ENCODE results near the gene OBSCN.
"Not testable (repeated sequence)": the region's sequence is repeated elsewhere in the genome, so short reads cannot be mapped to it uniquely, and the experiment has no call there.

The OBSCN gene

DNA sequence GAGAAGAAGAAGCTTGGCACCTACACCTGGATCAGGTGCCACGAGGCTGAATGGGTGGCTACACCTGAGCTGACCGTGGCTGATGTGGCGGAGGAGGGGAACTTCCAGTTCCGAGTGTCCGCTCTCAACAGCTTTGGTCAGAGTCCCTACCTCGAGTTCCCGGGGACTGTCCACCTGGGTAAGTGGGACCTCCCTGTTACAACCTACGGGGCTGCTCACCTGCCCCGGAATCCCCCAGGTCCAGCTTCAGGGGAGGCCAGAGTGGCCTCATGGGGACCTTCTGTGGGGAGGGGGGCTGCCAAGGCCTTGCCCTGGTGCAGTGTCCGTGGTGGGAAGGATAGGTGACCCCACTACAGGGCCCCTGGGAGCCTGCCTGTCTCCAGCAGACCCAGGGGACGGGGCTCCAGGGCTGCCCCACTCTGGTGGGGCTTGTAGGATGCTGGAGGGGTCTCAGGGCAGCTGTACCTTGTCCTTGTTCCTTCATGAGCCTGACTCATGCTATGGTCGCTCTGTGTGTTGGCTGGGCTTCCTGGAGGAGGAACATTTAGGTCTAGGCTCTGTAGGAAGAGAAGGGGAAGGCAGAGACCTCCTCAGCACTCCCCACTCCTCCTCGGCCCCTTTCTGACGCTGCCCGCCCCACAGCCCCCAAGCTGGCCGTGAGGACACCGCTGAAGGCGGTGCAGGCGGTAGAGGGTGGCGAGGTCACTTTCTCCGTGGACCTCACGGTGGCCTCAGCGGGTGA is 7.2 kb downstream of the OBSCN start:
- no peak for DNase-seq

DNA sequence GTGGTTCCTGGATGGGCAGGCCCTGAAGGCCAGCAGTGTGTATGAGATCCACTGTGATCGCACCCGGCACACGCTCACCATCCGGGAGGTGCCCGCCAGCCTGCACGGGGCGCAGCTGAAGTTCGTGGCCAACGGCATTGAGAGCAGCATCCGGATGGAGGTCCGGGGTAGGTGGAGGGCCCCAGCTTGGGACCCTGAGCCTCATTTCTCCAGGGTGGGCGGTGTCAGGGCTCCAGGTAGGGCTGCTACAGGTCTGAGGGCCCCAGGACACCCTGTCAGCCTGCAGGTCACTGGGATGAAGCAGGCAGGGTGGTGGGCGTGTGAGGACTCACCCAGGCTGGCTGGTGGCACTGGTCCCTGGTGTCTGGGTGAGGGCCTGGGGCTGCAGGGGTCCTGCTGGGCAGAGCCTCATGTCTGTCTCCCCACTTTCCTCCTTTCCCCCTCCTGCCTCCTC is 7.8 kb downstream of the OBSCN start:
- DNase-seq = no peak

DNA sequence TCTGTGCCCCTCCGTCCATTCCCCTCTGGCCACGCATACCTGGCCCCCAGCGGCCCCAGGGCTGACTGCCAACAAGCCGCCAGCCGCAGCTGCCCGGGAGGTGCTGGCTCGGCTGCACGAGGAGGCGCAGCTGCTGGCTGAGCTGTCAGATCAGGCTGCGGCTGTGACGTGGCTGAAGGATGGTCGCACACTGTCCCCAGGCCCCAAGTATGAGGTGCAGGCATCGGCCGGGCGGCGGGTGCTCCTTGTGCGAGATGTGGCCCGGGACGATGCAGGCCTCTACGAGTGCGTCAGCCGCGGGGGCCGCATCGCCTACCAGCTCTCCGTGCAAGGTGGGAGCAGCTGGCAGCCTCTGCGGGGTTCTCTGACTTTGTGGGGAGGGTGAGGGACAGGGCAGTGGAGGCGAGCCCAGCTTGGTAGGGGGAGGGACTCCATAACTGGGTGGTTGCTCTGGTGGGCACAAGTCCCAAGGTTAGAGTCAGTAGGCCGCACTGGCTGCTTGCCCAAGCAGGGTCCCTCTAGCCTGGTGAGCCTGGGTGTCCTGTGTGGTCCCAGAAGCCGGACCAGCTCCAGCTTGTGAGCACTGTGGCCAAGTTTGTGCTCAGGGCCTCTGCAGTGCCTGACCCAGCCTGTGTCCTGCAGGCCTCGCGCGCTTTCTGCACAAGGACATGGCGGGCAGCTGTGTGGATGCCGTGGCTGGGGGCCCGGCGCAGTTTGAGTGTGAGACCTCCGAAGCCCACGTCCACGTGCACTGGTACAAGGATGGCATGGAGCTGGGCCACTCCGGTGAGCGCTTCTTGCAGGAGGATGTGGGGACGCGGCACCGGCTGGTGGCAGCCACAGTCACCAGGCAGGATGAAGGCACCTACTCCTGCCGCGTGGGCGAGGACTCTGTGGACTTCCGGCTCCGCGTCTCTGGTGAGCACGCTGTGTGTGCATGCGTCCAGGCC is 8.8 kb downstream of the OBSCN start:
- no peak for DNase-seq

DNA sequence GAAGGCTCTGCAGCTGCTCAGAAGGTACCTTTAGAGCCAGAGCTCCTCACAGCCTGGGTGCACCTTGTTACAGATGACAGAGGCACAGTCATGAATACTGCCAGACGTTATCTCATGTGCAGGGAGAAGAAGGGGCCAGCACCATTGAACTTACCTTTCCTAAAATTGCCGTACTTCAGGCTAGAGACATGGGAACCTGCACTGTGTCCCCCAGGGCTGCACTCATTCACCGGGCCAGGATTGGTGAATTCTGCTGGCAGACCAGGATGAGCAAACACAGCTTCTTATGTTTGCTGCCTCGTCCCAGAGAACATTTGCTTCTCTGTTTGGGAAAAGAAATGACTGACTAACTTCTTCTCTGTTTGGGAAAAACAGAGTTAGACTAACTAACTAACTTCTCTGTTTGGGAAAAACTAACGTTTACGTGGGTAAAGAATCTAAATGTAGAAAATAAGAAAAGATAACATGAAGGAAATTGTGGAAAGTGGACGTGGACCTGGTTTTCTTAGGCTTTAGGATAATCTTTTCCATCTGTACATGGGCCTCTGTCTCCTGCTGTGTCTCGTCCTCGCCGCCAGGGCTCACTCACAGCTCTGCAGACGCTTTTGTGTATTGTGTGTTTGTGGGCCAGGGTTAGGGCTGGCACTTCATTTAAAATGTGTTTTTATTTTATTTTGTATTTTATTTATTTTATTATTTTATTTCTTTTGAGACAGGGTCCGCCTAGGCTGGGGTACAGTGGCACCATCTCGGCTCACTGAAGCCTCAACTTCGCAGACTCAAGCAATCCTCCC is 9.9 kb downstream of the OBSCN start:
- DNase-seq = no peak

DNA sequence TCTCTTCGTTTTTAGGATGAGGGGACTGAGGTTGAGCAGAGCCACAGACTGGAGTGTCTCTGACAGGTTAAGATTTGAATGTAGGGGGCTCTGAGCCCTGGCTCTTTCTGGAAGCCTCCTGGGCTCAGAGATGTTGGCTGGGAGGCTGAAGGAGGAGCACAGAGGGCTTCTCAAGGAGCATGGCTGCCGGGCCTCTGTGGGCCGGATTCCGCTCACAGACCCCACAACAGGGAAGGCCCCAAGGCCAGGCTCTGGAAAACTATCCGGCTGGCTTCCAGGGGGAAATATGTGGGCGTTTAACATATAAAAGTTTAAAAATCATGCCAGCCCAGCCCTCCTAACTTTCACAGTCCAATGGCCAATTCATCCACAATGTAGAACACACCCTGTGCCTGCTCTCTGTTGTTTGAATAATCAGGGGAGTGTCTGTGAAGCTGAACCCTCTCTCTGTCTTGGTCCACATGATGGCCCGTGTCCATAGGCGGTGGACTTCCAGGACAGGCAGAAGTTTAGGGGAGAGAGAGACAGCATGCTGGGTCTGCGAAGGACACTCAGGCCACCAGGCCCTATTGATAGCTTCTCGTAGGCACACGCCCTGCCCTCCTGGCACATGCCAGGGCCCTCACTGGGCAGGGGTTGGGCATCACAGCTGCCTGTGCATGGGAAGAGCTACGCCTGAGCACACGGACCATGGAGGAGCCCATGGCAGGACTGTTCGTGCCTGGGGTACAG is 10.8 kb downstream of the OBSCN start:
- DNase-seq = no peak

DNA sequence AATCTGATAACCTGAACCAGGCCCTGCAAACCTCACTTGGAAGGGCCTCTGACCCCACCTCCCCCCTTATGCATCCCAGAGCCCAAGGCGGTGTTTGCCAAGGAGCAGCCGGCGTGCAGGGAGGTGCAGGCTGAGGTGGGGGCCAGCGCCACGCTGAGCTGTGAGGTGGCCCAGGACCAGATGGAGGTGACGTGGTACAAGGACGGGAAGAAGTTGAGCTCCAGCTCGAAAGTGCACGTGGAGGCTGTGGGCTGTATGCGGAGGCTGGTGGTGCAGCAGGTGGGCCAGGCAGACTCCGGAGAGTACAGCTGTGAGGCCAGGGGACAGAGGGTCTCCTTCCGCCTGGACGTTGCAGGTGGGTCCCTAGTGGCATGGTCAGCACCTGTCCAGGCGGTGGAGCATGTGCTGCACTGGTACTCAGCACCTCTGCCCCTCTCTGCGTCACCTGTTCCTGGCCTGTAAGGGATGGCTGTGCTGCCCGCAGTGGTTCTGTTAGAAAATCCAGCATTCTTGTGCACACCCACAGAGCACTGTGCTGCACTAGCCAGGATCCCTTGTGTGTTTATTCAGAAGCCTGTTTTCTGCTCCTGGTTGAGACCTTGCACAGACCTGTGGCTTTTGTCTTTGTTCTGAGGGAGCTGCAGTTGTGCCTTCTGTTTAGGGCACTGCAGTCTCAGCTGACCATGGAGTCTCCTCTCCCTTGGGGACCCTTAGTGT is 11.6 kb downstream of the OBSCN start:
- no peak for DNase-seq

DNA sequence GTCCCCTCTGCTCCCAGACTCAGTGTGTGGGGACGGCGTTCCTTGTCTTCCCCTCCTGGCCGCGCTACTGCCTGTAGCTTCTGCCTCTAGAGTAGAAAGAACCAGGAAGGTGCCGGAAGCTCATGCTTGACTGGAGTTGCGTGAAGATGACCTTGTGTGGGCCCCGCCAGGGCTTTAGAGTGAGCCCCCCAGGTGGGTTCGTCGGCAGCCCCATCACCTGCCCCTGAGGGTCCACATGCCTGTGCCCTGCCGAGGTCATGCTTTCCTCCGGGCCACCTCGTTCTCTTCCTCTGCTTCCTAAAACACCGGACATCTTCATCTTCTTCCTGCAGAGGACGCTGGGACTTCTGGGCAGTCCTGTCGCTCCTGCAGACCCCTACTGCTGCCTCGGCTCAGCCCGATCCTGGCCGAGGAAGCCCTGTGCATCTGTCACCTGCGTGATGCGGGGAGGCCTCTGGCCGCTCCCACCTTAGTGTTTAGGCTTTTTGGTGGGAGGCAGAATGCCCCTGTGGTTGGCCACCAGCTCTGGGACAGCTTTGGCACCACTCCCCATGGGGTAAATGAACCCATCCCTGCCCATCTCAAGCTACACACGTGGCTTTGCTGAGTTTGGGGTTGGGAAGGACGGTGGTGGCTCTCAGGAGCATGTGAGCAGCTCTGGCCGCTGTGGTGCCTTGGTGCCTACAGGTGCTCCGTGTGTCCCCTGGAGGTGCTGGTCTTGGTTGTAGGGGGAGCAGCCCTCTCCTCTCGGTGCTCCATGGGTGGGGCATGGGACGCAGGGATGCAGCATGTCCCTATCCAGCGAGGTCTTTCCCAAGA is 12.3 kb downstream of the OBSCN start:
- DNase-seq = no peak

DNA sequence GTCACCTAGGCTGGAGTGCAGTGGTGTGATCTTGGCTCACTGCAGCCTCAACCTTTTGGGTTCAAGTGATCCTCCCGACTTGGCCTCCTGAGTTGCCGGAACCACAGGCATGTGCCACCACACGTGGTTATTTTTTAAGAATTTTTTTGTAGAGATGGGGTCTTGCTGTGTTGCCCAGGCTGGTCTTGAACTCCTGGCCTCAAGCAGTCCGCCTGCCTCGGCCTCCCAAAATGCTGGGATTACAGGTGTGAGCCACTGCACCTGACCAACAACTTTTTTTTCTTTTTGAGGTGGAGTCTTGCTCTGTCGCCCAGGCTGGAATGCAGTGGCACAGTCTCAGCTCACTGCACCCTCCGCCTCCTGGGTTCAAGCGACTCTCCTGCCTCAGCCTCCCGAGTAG is 13.3 kb downstream of the OBSCN start:
- not testable (repeated sequence) for DNase-seq

DNA sequence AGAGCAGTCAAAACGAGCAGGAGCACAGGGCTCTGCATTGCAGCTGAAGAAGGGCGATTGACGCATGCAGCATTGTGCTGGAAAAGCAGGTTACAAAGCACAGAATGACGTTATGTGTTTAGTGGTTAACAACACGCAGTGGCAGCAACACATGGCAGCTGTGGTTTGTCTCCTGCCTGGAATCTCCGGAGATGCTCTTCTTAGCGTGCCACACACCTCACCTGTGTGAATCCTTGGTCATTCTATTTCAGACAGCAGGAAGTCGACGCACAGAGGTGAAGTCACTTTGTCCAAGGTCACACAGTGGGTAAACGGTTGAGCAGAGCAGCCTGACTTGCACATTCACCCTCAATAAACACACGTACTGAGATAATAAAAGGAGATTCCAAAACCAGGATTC is 14.7 kb downstream of the OBSCN start:
- DNase-seq = no peak

DNA sequence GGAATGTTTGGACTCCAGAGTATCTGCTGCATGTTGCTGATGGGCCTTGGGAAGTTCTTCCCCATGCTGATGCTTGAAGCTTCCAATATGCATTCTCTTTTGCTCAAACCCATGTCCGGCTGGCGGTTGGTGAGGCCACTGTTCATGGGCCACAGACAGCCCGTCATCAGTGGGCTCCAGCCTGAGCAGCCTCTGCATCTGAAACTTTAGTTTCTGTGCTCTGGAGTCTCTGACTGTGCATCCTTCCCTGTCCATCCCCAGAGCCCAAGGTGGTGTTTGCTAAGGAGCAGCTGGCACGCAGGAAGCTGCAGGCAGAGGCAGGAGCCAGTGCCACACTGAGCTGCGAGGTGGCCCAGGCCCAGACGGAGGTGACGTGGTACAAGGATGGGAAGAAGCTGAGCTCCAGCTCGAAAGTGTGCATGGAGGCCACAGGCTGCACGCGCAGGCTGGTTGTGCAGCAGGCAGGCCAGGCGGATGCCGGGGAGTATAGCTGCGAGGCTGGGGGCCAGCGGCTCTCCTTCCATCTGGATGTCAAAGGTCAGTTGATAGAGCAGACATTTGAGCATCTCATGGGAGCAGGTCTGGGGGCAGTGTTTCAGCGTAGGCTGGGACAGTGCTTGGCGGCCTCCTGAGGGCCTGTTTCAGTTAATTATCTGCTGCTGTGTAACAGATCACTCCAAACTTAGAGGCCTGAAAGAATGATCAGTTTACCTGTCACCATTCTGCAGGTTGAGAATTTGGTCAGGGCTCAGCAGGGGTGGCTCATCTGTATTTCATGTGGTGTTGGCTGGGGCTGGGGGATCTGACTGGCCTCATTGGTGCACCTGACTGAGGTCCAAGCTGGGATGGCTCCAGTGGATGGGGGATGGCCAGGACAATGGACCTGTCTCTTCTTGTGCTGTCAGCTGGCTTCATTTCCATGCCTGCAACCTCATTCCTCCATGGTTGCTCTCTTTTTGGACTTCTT is 16.6 kb downstream of the OBSCN start:
- DNase-seq = no peak

DNA sequence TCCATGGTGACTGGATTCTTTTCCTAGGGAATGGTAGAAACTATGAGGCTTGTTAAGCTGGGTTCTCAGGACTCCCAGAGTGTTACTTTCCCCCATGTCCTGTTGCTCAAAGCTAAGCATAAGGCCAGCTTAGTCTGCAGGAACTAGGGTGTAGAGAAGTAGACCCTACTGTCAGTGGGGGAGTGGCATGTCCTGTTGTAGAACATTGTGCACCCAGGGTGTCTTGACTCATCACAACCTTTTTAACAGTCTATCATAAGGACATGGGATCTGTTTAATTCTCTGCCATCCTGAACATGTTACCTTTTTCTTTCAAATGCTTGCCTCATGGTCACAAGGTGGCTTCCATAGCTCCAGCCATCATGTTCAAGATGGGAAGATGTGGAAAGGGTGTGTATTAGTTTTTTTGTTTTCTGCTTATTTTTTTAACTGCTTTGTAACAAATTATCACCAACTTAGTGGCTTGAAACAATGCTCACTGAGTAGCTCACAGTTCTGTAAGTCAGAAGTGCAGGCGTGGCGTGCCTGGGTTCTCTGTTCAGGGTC is 17.4 kb downstream of the OBSCN start:
- no peak for DNase-seq

DNA sequence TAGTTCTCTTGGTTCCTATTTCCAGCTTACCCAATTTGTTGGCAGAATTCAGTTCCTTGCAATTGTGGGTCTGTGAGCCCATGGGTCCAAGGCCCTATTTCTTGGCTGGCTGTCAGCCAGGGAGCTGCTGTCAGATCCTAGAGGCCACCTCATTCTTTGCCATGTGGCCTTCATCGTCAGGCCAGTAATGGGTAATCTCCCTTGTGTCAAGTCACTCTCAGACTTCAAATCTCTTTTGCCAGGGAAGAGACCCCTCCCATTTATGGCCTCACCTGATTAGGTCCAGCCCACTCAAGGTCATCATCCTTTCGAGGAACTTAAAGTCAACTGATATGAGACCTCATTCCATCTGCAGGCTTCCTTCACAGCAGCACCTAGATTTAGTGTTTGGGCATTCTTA is 17.9 kb downstream of the OBSCN start:
- no peak for DNase-seq

DNA sequence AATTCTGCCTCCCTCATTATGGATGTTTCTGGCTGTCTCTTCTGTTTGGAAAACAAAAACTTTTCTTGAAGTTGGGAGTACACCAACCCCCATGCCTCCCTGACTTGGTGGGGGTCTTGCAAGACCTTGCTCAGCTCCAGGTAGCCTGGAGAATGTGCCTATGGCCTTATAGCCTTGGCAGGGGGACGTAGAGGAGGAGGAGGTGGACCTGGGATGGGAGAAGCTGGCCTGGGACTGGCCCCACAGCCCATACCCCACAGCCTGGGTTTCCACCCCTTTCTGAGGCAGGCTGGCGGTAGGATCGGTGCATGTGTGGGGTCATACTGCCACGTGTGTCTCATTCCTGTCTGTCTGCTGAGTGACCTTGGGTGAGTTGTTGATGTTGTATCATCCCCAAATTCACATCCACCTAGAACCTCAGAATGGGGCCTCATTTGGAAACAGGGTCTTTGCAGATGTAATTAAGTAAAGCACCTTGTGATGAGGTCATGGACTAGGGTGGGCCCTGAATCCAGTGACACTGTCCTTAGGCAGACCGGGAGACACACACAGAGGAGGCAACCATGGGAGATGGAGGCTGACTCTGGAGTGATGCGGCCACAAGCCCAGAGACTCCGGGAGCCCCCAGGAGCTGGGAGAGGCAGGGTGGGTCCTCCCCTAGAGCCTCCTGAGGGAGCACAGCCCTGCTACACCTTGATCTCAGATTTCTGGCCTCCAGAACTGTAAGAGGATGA is 18.5 kb downstream of the OBSCN start:
- DNase-seq = no peak

DNA sequence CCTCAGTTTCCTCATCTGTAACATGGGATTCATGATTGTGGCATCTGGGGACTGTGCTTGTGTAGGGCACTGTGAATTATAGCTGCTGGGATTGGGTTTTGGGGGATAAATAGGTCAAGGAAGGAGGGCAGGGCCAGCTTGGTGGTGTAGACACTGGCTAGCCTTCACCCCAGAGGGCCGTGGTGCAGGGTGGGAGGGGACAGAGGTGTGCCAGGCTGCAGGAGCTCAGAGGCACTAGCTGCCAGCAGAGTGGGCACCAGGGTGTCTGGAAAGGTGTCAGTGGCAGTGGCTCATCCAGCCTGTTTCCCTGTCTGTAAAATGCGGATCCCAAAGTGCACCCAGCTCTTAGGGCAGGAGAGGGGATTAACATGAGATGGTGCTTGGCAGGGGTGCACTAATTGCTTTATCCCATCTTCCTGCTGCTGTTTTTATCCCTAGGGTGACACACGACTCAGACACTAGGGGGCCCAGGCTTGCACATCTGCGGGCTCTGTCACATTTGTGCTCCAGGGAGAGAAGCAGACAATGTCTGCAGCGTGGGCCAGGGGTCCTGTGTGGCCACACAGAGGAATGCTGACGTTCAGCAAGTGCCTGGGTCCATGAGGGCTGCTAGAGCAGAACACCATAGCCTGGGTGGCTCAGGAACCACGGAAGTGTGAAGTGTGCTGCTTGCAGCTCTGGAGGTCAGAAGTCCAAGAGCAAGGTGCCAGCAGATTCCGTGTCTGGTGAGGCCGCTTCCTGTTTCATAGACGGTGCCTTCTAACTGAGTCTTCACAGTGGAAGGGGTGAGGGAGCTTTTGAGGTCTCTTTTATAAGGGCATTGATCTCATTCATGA is 19.3 kb downstream of the OBSCN start:
- DNase-seq = no peak

DNA sequence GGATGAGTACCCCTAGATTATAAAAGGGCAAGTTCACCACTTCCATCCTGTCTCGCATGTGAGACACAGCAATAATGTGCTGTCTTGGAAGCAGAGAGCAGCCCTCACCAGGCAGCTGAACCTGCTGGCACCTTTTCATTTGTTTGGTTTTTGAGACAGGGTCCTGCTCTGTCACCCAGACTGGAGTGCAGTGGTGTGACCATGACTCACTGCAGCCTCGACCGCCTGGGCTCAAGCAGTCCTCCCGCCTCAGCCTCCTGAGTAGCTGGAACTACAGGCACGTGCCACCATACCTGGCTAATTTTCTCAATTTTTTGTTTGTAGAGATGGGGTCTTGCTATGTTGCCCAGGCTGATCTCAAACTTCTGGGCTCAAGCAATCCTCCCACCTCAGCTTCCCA is 20.3 kb downstream of the OBSCN start:
- DNase-seq = not testable (repeated sequence)

DNA sequence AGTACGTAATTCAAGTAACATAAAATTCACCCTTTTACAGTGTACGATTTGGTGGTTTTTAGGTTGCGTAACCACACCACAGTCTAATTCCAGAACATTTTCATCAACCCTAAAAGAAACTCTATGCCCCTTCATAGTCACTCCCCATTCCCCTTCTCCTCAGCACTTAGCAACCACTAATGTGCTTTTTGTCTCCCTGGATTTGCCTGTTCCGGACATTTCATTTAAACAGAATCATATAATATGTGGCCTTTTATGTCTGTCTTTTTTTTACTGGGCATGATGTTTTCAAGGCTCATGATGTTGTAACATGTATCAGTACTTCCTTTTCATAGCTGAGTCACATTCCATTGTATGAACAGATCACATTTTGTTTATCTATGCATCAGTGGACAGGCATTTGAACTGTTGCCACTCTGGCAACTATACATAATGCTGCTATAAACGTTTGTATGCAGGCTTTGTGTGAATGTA is 20.8 kb downstream of the OBSCN start:
- no peak for DNase-seq

DNA sequence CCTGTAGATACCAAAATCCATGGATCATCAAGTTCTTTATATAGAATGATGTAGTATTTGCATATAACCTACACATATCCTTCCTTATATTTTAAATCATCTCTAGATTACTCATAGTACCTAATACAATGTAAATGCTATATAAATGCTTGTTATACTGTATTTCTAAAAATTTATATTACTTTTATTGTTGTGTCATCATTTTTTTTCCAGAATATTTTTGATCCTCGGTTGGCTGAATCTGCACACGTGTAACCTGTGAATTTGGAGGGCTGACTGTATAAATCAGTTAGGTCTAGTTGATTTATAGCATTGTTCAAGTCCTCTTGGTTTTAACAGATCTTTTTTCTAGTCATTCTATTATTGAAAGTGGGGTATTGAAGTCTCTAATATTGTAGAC is 23.3 kb downstream of the OBSCN start:
- DNase-seq = no peak

DNA sequence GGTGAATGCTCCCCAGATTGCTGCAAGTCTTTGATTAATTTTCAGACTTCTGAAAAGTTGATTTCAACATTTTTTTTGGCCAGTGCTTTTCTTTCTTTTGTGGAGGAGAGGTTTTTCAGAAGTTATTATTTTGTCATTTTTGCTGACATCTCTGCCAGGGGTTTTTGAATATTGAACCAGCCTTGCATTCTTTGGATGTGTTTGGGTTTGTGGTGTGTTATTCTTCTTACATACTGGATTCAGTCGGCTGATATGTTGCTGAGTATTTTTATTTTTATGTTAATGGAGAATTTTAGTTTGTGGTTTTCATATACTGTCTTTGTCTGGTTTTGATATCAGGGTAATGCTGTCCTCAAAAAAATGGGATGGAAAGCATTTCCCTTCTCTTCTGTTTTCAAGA is 25.3 kb downstream of the OBSCN start:
- no peak for DNase-seq
